ENCODE measurements around the gene TRAPPC12.

Gene TRAPPC12

GRCh38 chr2:3460831-3461800 is 81.6 kb downstream of the TRAPPC12 start:
- TF ChIP-seq CTCF (IDR thresholded peaks at IDR 0.05; ENCODE audit: borderline replicate concordance, insufficient read depth, low read depth, low read length), result no peak
- H3K4me3 ChIP-seq (ENCODE audit: low read depth, low read length), result no peak overlapping the region

GRCh38 chr2:3461801-3462492 is 82.5 kb downstream of the TRAPPC12 start:
- TF ChIP-seq CTCF (IDR thresholded peaks at IDR 0.05; ENCODE audit: borderline replicate concordance, insufficient read depth, low read depth, low read length), result peak; percentile 73; the same call in 1 of the 2 replicates
- H3K4me3 ChIP-seq (ENCODE audit: low read depth, low read length), result no peak overlapping the region

GRCh38 chr2:3462493-3463104 is 83.1 kb downstream of the TRAPPC12 start:
- no peak overlapping the region for H3K4me3 ChIP-seq (ENCODE audit: low read depth, low read length)
- TF ChIP-seq CTCF (IDR thresholded peaks at IDR 0.05; ENCODE audit: borderline replicate concordance, insufficient read depth, low read depth, low read length), result no peak

GRCh38 chr2:3463186-3463835 is 83.8 kb downstream of the TRAPPC12 start:
- TF ChIP-seq CTCF (IDR thresholded peaks at IDR 0.05; ENCODE audit: borderline replicate concordance, insufficient read depth, low read depth, low read length), result no peak
- H3K4me3 ChIP-seq (ENCODE audit: low read depth, low read length), result no peak overlapping the region

- H3K4me3 ChIP-seq (ENCODE audit: low read depth, low read length), result no peak overlapping the region
- TF ChIP-seq CTCF (IDR thresholded peaks at IDR 0.05; ENCODE audit: borderline replicate concordance, insufficient read depth, low read depth, low read length), result no peak
These were observed 84.5 kb downstream of the TRAPPC12 start for GRCh38 chr2:3463944-3464343.

GRCh38 chr2:3464401-3465005 is 85.0 kb downstream of the TRAPPC12 start:
- no peak for TF ChIP-seq CTCF (IDR thresholded peaks at IDR 0.05; ENCODE audit: borderline replicate concordance, insufficient read depth, low read depth, low read length)
- H3K4me3 ChIP-seq (ENCODE audit: low read depth, low read length), result no peak overlapping the region

Data from GM12875 (cell line).